ENCODE data around the gene HK3. TPM values are rescaled to one million over a fixed set of nuclear protein-coding genes. Genes with fewer than 3 reads are reported as not detected.

The HK3 gene
- total and polyA plus RNA-seq, 12 donors = 0.44 to 102 (median 15.2) TPM

- Histone ChIP-seq H3K4me3 (no peak overlapping the region), H3K4me1 (replicated peaks in 1 of 2) (no peaks in the 10 kb centered on the region), H3K36me3 (replicated peaks in 1 of 2) (no peaks in the 10 kb centered on the region), H3K27ac (no peak overlapping the region), H3K27me3 (no peaks in the 10 kb centered on the region), H3K9me3 (replicated peaks in 1 of 3) (no peaks in the 10 kb centered on the region)
- TF ChIP-seq CTCF (IDR thresholded peaks at IDR 0.05) = no peak
- no peak for TF ChIP-seq POLR2A (IDR thresholded peaks at IDR 0.05)
- WGBS, 4 donors = 86 to 92% (median 90%) methylated on average over 8 to 13 of the region's 13 CpGs
- DNase-seq = peak in 2 of 7 donors; percentile 4 to 35
- intact Hi-C loops (cut with DNase I) = no loop called here
These were observed 12.6 kb downstream of the HK3 start for GRCh38 chr5:176886336-176887251.

- Histone ChIP-seq H3K4me3 (no peak overlapping the region), H3K27ac (no peak overlapping the region), H3K27me3 (no peaks in the 10 kb centered on the region), H3K4me1 (replicated peaks in 1 of 2) (no peaks in the 10 kb centered on the region), H3K36me3 (replicated peaks in 1 of 2) (no peaks in the 10 kb centered on the region), H3K9me3 (replicated peaks in 1 of 3) (no peaks in the 10 kb centered on the region)
- intact Hi-C loops (cut with DNase I) = no loop called here
- TF ChIP-seq POLR2A (IDR thresholded peaks at IDR 0.05) (no peak), CTCF (IDR thresholded peaks at IDR 0.05) (no peak)
- WGBS, 4 donors = 68 to 75% (median 69%) methylated on average over 4 of the region's 4 CpGs
- no peak for DNase-seq
These were observed 14.6 kb downstream of the HK3 start for GRCh38 chr5:176884571-176884890.

- Histone ChIP-seq H3K4me1 (replicated peaks in 1 of 2) (no peaks in the 10 kb centered on the region), H3K4me3 (no peak overlapping the region), H3K27me3 (no peaks in the 10 kb centered on the region), H3K9me3 (replicated peaks in 1 of 3) (no peaks in the 10 kb centered on the region), H3K27ac (peak overlapping the region in 1 of 5 donors; percentile 5), H3K36me3 (replicated peaks in 1 of 2) (no peaks in the 10 kb centered on the region)
- 86 to 92% (median 90%) methylated on average over 12 to 17 of the region's 17 CpGs for WGBS, 4 donors
- TF ChIP-seq POLR2A (IDR thresholded peaks at IDR 0.05) = no peak
- no peak for TF ChIP-seq CTCF (IDR thresholded peaks at IDR 0.05)
- intact Hi-C loops (cut with DNase I) = no loop called here
- no peak for DNase-seq
These were observed 15.2 kb downstream of the HK3 start for GRCh38 chr5:176883700-176884570.

- Histone ChIP-seq H3K4me1 (replicated peaks in 1 of 2) (no peaks in the 10 kb centered on the region), H3K4me3 (no peak overlapping the region), H3K27ac (no peak overlapping the region), H3K36me3 (replicated peaks in 1 of 2) (no peaks in the 10 kb centered on the region), H3K9me3 (replicated peaks in 1 of 3) (no peaks in the 10 kb centered on the region), H3K27me3 (peaks cover 4% of the 10 kb centered on the region)
- DNase-seq = no peak
- intact Hi-C loops (cut with DNase I) = no loop called here
- no peak for TF ChIP-seq POLR2A (IDR thresholded peaks at IDR 0.05)
- TF ChIP-seq CTCF (IDR thresholded peaks at IDR 0.05) = no peak
- WGBS, 4 donors = 24 to 68% (median 41%) methylated on average over 1 to 6 of the region's 6 CpGs
These were observed 16.6 kb downstream of the HK3 start for GRCh38 chr5:176882567-176882903.
